H1 (cell line): ENCODE results near the gene ZNF785. TPM values are rescaled to one million over a fixed set of nuclear protein-coding genes. Genes with fewer than 3 reads are reported as not detected.

ENCODE experiments used
- CTCF ChIA-PET: fragments of 300-600 bp; sonication (Branson Sonifier 250); formaldehyde crosslinking; loops from one replicate; lab custom pipeline; 2021; ENCODE audit not compliant: partially characterized antibody; lab: Charles Lee
- POLR2A ChIA-PET: fragments of 300-600 bp; sonication (Branson Sonifier 250); formaldehyde crosslinking; loops from one replicate; lab custom pipeline; 2021; ENCODE audit warnings: inconsistent platforms; ENCODE audit not compliant: partially characterized antibody; lab: Charles Lee
- DNase-seq, 2 experiments: peaks; one replicate each; pipeline versions ENCODE4 v3.0.0 to v3.0.0-alpha.2; 2010 to 2022; ENCODE audit warnings: low spot score in 2 of 2, low read depth in 1 of 2, mixed read lengths in 1 of 2
- FAIRE-seq: peaks from 2 replicates; lab custom pipeline; 2011; peaks lifted over from hg19 to GRCh38; lab: Jason Lieb, UNC
- H2AFZ ChIP-seq: 2 replicates; pipeline ENCODE4 v1.8.1; 2012; ENCODE audit warnings: low read length, inconsistent platforms
- H2AK5ac ChIP-seq: 2 replicates; pipeline ENCODE4 v1.6.1; 2013; ENCODE audit warnings: low read depth, low read length
- H2BK120ac ChIP-seq: replicated peaks from 2 replicates; pipeline ENCODE3; 2013; ENCODE audit warnings: low read depth, low read length, inconsistent platforms
- H2BK12ac ChIP-seq: 2 replicates; pipeline ENCODE4 v1.6.1; 2013; ENCODE audit warnings: low read depth, low read length
- H2BK15ac ChIP-seq: 2 replicates; pipeline ENCODE4 v1.6.1; 2013; ENCODE audit warnings: low read length
- H2BK20ac ChIP-seq: 2 replicates; pipeline ENCODE4 v1.6.1; 2013; ENCODE audit warnings: low read length
- H2BK5ac ChIP-seq: 2 replicates; pipeline ENCODE4 v1.6.1; 2013; ENCODE audit warnings: low read depth, low read length
- H3K14ac ChIP-seq: 2 replicates; pipeline ENCODE4 v1.6.1; 2013; ENCODE audit warnings: inconsistent platforms; ENCODE audit not compliant: insufficient read length
- H3K18ac ChIP-seq: 2 replicates; pipeline ENCODE4 v1.6.1; 2013; ENCODE audit warnings: low read length; ENCODE audit errors: extremely low read depth
- H3K23ac ChIP-seq: 2 replicates; pipeline ENCODE4 v1.6.1; 2013; ENCODE audit warnings: inconsistent platforms; ENCODE audit not compliant: insufficient read length
- H3K23me2 ChIP-seq: 2 replicates; pipeline ENCODE4 v1.6.1; 2013; ENCODE audit warnings: low read depth, low read length
- H3K27ac ChIP-seq: 2 replicates; pipeline ENCODE4 v1.6.1; 2011; ENCODE audit warnings: low read depth, low read length, inconsistent platforms
- H3K27me3 ChIP-seq, 4 experiments: replicated peaks in 1 of 4; 1 replicate in 1 of 4; 2 replicates in 3 of 4; pipeline versions ENCODE4 v1.6.1 to v1.8.1; 2011 to 2013; ENCODE audit warnings: low read length in 3 of 4, mild to moderate bottlenecking in 3 of 4, inconsistent platforms in 2 of 4, mixed read lengths in 2 of 4, moderate library complexity in 1 of 4; ENCODE audit not compliant: control insufficient read depth in 3 of 4, insufficient read depth in 3 of 4; ENCODE audit errors: extremely low read depth in 1 of 4
- H3K36me3 ChIP-seq, 4 experiments: 2 replicates each; pipeline versions ENCODE4 v1.6.1 to v1.8.1; 2011 to 2013; ENCODE audit warnings: mild to moderate bottlenecking in 4 of 4, low read length in 3 of 4, moderate library complexity in 2 of 4, control low read depth in 1 of 4, inconsistent platforms in 1 of 4; ENCODE audit not compliant: insufficient read depth in 4 of 4, control insufficient read depth in 2 of 4
- H3K4ac ChIP-seq: replicated peaks from 2 replicates; pipeline ENCODE3; 2013; ENCODE audit warnings: low read length, low read depth, mixed read lengths, inconsistent platforms; ENCODE audit not compliant: insufficient read length
- H3K4me1 ChIP-seq, 4 experiments: replicated peaks in 1 of 4; 1 replicate in 1 of 4; 2 replicates in 3 of 4; pipeline versions ENCODE4 v1.6.1 to v1.8.1; 2011 to 2013; ENCODE audit warnings: low read length in 3 of 4, inconsistent platforms in 2 of 4, mixed read lengths in 1 of 4; ENCODE audit not compliant: insufficient read depth in 4 of 4, control insufficient read depth in 3 of 4
- H3K4me2 ChIP-seq, 2 experiments: 2 replicates each; pipeline versions ENCODE4 v1.6.1 to v1.8.1; 2011 to 2013; ENCODE audit warnings: low read depth in 2 of 2, low read length in 2 of 2, control low read depth in 1 of 2, inconsistent platforms in 1 of 2, mild to moderate bottlenecking in 1 of 2; ENCODE audit not compliant: insufficient read depth in 1 of 2
- H3K4me3 ChIP-seq, 4 experiments: fragments of 200-600, 300-600 bp in 1 of 4; sonication (generic), shearing (Covaris generic), sonication (Bioruptor Twin) in 1 of 4; 2 replicates each; pipeline versions ENCODE4 v1.5.1 to v1.8.1; 2011 to 2016; ENCODE audit warnings: low read length in 4 of 4, low read depth in 3 of 4, control low read depth in 2 of 4, inconsistent platforms in 2 of 4, mild to moderate bottlenecking in 2 of 4, mixed read lengths in 1 of 4, moderate library complexity in 1 of 4; ENCODE audit not compliant: insufficient read depth in 2 of 4; ENCODE audit errors: extremely low read depth in 1 of 4
- H3K56ac ChIP-seq: replicated peaks from 2 replicates; pipeline ENCODE3; 2013; ENCODE audit warnings: low read depth, mild to moderate bottlenecking, mixed read lengths, low read length, inconsistent platforms; ENCODE audit not compliant: insufficient read length
- H3K79me1 ChIP-seq: 2 replicates; pipeline ENCODE4 v1.6.1; 2013; ENCODE audit warnings: low read depth, low read length, control low read depth
- H3K79me2 ChIP-seq, 2 experiments: 2 replicates each; pipeline versions ENCODE4 v1.6.1 to v1.8.1; 2012 to 2013; ENCODE audit warnings: low read length in 2 of 2, mild to moderate bottlenecking in 2 of 2, inconsistent platforms in 1 of 2; ENCODE audit not compliant: insufficient read depth in 2 of 2, control insufficient read depth in 1 of 2
- H3K9ac ChIP-seq, 4 experiments: replicated peaks in 1 of 4; 1 replicate in 1 of 4; 2 replicates in 3 of 4; pipeline versions ENCODE4 v1.6.1 to v1.8.1; 2011 to 2013; ENCODE audit warnings: low read depth in 3 of 4, low read length in 3 of 4, control low read depth in 2 of 4, mild to moderate bottlenecking in 2 of 4, moderate library complexity in 2 of 4, inconsistent platforms in 1 of 4; ENCODE audit errors: extremely low read depth in 1 of 4
- H3K9me3 ChIP-seq, 2 experiments: 2 replicates each; pipeline versions ENCODE4 v1.6.1 to v1.8.1; 2012 to 2013; ENCODE audit warnings: mild to moderate bottlenecking in 2 of 2, moderate library complexity in 2 of 2, control low read depth in 1 of 2, inconsistent platforms in 1 of 2, low read depth in 1 of 2, low read length in 1 of 2, mixed read lengths in 1 of 2; ENCODE audit not compliant: insufficient read depth in 2 of 2
- H4K20me1 ChIP-seq, 2 experiments: replicated peaks in 1 of 2; 2 replicates each; pipeline versions ENCODE3 to v1.8.1; 2011 to 2013; ENCODE audit warnings: inconsistent platforms in 2 of 2, low read length in 2 of 2, mild to moderate bottlenecking in 1 of 2; ENCODE audit not compliant: insufficient read depth in 2 of 2, control insufficient read depth in 1 of 2
- H4K5ac ChIP-seq: 2 replicates; pipeline ENCODE4 v1.6.1; 2013; ENCODE audit warnings: low read length, low read depth, mixed read lengths, inconsistent platforms; ENCODE audit not compliant: insufficient read length
- H4K8ac ChIP-seq: 2 replicates; pipeline ENCODE4 v1.8.0; 2013; ENCODE audit warnings: mild to moderate bottlenecking, moderate library complexity, low read length, inconsistent platforms; ENCODE audit not compliant: insufficient read depth; ENCODE audit errors: extremely low read depth
- H4K91ac ChIP-seq: replicated peaks from 2 replicates; pipeline ENCODE3; 2013; ENCODE audit warnings: low read length, mixed read lengths, inconsistent platforms; ENCODE audit not compliant: insufficient read length
- BCL11A ChIP-seq, 2 experiments: IDR thresholded peaks; one replicate each; pipeline ENCODE4 v1.6.1; 2011; ENCODE audit warnings: low read depth in 2 of 2, low read length in 2 of 2, mild to moderate bottlenecking in 2 of 2
- EZH2 ChIP-seq: fragments of 200-600 bp; sonication (generic); IDR thresholded peaks from 2 replicates; pipeline ENCODE4 v1.7.1; 2012; ENCODE audit warnings: low read depth, mild to moderate bottlenecking, moderate library complexity, low read length, inconsistent platforms; ENCODE audit not compliant: severe bottlenecking
- GABPA ChIP-seq: IDR thresholded peaks from 2 replicates; pipeline ENCODE4 v1.6.1; 2011; ENCODE audit warnings: mild to moderate bottlenecking, low read length, moderate library complexity, borderline replicate concordance; ENCODE audit not compliant: insufficient read depth
- HDAC2 ChIP-seq, 2 experiments: fragments of 300-600 bp in 1 of 2; sonication (generic) in 1 of 2; IDR thresholded peaks; 2 replicates each; pipeline ENCODE4 v1.6.1; 2011 to 2012; ENCODE audit warnings: low read depth in 2 of 2, low read length in 2 of 2, mild to moderate bottlenecking in 2 of 2, moderate library complexity in 2 of 2, borderline replicate concordance in 1 of 2, inconsistent platforms in 1 of 2
- HDAC6 ChIP-seq: IDR thresholded peaks from one replicate; pipeline ENCODE4 v1.7.1; 2012; ENCODE audit warnings: low read depth, mild to moderate bottlenecking, inconsistent platforms, low read length, moderate library complexity
- JUN ChIP-seq: IDR thresholded peaks from 2 replicates; pipeline ENCODE4 v1.6.1; 2011; ENCODE audit warnings: low read depth, mild to moderate bottlenecking, improper control_type of control experiment, low read length
- PHF8 ChIP-seq: fragments of 200-600 bp; sonication (generic); conservative IDR thresholded peaks from 2 replicates; pipeline ENCODE4 v1.7.1; 2012; ENCODE audit warnings: low read depth, mild to moderate bottlenecking, inconsistent platforms, low read length, moderate library complexity
- RFX5 ChIP-seq: IDR thresholded peaks from 2 replicates; pipeline ENCODE4 v1.6.1; 2011; ENCODE audit warnings: low read depth, low read length, improper control_type of control experiment, borderline replicate concordance
- SP1 ChIP-seq: IDR thresholded peaks from 2 replicates; pipeline ENCODE4 v1.6.1; 2011; ENCODE audit warnings: low read depth, low read length
- SRF ChIP-seq: IDR thresholded peaks from 2 replicates; pipeline ENCODE4 v1.6.1; 2011; ENCODE audit warnings: mild to moderate bottlenecking, low read depth, low read length, moderate library complexity
- TAF1 ChIP-seq: IDR thresholded peaks from 2 replicates; pipeline ENCODE4 v1.6.1; 2011; ENCODE audit warnings: mild to moderate bottlenecking, low read depth, low read length
- WGBS, 2 experiments: shearing (Covaris generic) in 1 of 2; methylation state at CpG; one replicate each; pipeline versions ENCODE4 v1.1.6 to v1.1.7; 2013 to 2015; ENCODE audit warnings: low lambda C conversion rate in 2 of 2, mixed read lengths in 2 of 2, inconsistent platforms in 1 of 2, low coverage in 1 of 2, missing lambda C conversion rate in 1 of 2; ENCODE audit not compliant: insufficient replicate concordance in 2 of 2, insufficient coverage in 1 of 2, insufficient read length in 1 of 2; ENCODE audit errors: extremely low coverage in 1 of 2, missing lambda C conversion rate in 1 of 2; 5-methylcytosine and 5-hydroxymethylcytosine counted together
- polyA plus RNA-seq, 7 experiments: library from polyadenylated mRNA; depleted of rRNA in 3 of 7; stranded (reverse) in 5 of 7; unstranded in 2 of 7; fragments of >200 nt in 5 of 7; fragments of 200-250 nt in 2 of 7; gene quantifications; 1 replicate in 5 of 7; 2 replicates in 1 of 7; 4 replicates in 1 of 7; pipeline versions ENCODE4 v1.2.1 to v1.2.3, GENCODE V29; 2011 to 2013; ENCODE audit warnings: missing spikeins in 2 of 7, mixed read lengths in 2 of 7
- total RNA-seq: library from RNA; stranded (reverse); fragmentation: NEBNext Ultra II Directional; extraction: Animal tissue kit (Norgen Biotek cat#: 25700); gene quantifications from 2 replicates; pipeline ENCODE4 v1.2.1, GENCODE V29; 2021
- TF ChIP-seq, protein P1 (sequence below): IDR thresholded peaks from 2 replicates; pipeline ENCODE4 v1.6.1; 2012; ENCODE audit warnings: low read length, inconsistent platforms

Gene ZNF785
- total and polyA plus RNA-seq, 2 of the 8 experiments (the other 6 are each of a cell fraction or from before 2014, with no cell fraction given), result 8.6 to 12.9 TPM

DNA sequence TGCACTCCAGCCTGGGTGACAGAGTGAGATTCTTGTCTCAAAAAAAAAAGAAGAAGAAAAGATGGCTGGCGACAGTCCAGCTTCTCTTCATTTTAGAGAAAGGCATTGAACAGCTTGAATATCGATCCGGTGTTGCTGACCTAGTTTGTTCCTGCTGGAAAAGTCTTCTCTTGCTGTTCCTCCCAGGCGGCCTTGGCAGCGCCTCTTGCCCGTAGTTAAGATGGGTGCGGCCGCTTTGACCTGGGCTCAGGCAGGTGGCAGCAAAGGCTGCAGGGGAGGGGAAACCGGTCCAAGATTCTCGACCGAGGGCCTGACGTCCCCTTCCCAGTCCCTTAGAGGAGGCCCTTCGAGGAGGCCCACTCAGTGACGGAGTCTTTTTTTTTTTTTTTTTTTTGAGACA, 23.5 kb downstream of the ZNF785 start:
- H3K23me2 ChIP-seq, result peaks cover 7% of the 10 kb centered on the region; the same call in 1 of the 2 replicates
- no peaks in the 10 kb centered on the region for H3K9me3 ChIP-seq
- no peaks in the 10 kb centered on the region for H3K36me3 ChIP-seq
- no peak overlapping the region for H2AK5ac ChIP-seq
- no peak overlapping the region for H4K91ac ChIP-seq
- no peak overlapping the region for H3K4ac ChIP-seq
- H4K8ac ChIP-seq, result peak overlapping the region; percentile 96; the same call in 1 of the 2 replicates
- H2BK20ac ChIP-seq, result no peak overlapping the region
- H3K79me1 ChIP-seq, result no peaks in the 10 kb centered on the region
- no peak overlapping the region for H2BK12ac ChIP-seq
- no peak overlapping the region for H2BK120ac ChIP-seq
- H3K4me2 ChIP-seq, result no peak overlapping the region
- H3K27me3 ChIP-seq, result peaks cover 0 to 3% (median 1%) of the 10 kb centered on the region in 4 experiments; a peak in 2 of 7 replicates
- H2AFZ ChIP-seq, result no peak overlapping the region
- DNase-seq (no peak), FAIRE-seq (no peak)
- no peak overlapping the region for H3K56ac ChIP-seq
- ChIA-PET CTCF (interaction anchor here (0.6 to 2.1 kb wide), 11 partner anchors 26 to 139 kb away, joined by 3 to 7 read pairs (median 3); partner anchors contain the start of gene ZNF747), POLR2A (interaction anchor here (0.7 to 8.4 kb wide), 15 partner anchors 9 to 207 kb away, joined by 3 to 121 read pairs (median 4); partner anchors contain the start of genes CD2BP2, DCTPP1, ZNF688 and ZNF747)
- H3K18ac ChIP-seq, result peak overlapping the region; percentile 60
- H3K79me2 ChIP-seq, result no peaks in the 10 kb centered on the region
- no peak overlapping the region for H2BK15ac ChIP-seq
- H3K4me3 ChIP-seq, result no peak overlapping the region
- no peak overlapping the region for H4K5ac ChIP-seq
- WGBS, 2 experiments, result 90% methylated on average over 14 of the region's 14 CpGs; no CpG with 5 or more reads in 1 of the 2 experiments
- H3K14ac ChIP-seq, result no peak overlapping the region
- H3K27ac ChIP-seq, result no peak overlapping the region
- H3K23ac ChIP-seq, result no peak overlapping the region
- H2BK5ac ChIP-seq, result no peak overlapping the region
- H4K20me1 ChIP-seq, result no peaks in the 10 kb centered on the region
- H3K4me1 ChIP-seq, result peaks cover 0 to 4% (median under 1%) of the 10 kb centered on the region in 4 experiments; a peak in 2 of 7 replicates
- no peak overlapping the region for H3K9ac ChIP-seq
- TF ChIP-seq HDAC6, result no peak
- no peak for TF ChIP-seq JUN
- no peak for TF ChIP-seq SRF
- no peak for TF ChIP-seq PHF8
- TF ChIP-seq BCL11A (IDR thresholded peaks at IDR 0.05; ENCODE audit: low read depth in 2 of 2, low read length in 2 of 2), result no peak
- no peak for TF ChIP-seq EZH2
- TF ChIP-seq SP1, result no peak
- no peak for TF ChIP-seq GABPA
- TF ChIP-seq, protein P1, sequence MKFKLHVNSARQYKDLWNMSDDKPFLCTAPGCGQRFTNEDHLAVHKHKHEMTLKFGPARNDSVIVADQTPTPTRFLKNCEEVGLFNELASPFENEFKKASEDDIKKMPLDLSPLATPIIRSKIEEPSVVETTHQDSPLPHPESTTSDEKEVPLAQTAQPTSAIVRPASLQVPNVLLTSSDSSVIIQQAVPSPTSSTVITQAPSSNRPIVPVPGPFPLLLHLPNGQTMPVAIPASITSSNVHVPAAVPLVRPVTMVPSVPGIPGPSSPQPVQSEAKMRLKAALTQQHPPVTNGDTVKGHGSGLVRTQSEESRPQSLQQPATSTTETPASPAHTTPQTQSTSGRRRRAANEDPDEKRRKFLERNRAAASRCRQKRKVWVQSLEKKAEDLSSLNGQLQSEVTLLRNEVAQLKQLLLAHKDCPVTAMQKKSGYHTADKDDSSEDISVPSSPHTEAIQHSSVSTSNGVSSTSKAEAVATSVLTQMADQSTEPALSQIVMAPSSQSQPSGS, result no peak
- TF ChIP-seq TAF1, result no peak
- no peak for TF ChIP-seq RFX5
- no peak for TF ChIP-seq HDAC2 (IDR thresholded peaks at IDR 0.05; ENCODE audit: borderline replicate concordance in 1 of 2, low read depth in 2 of 2, low read length in 2 of 2)
